Endodermal cell (in vitro differentiated cells): Measurements from ENCODE around the gene NKD1. TPM values are rescaled to one million over a fixed set of nuclear protein-coding genes. Genes with fewer than 3 reads are reported as not detected.

Experiments used
- DNase-seq: peaks from one replicate; pipeline ENCODE4 v3.0.0-alpha.2; 2017
- H3K27ac ChIP-seq: 2 replicates; pipeline ENCODE4 v1.5.1; 2013; ENCODE audit warnings: mild to moderate bottlenecking, low read depth, low read length, moderate library complexity
- H3K27me3 ChIP-seq: 2 replicates; pipeline ENCODE4 v1.6.1; 2013; ENCODE audit warnings: mild to moderate bottlenecking, low read length, moderate library complexity; ENCODE audit not compliant: insufficient read depth, control insufficient read depth, poor library complexity, severe bottlenecking
- H3K36me3 ChIP-seq: 2 replicates; pipeline ENCODE4 v1.7.0; 2013; ENCODE audit warnings: mild to moderate bottlenecking, low read length, moderate library complexity; ENCODE audit not compliant: control insufficient read depth, insufficient read depth
- H3K4me1 ChIP-seq: one replicate; pipeline ENCODE4 v1.7.0; 2013; ENCODE audit warnings: low read length; ENCODE audit not compliant: control insufficient read depth, insufficient read depth
- H3K4me3 ChIP-seq: 2 replicates; pipeline ENCODE4 v1.5.1; 2013; ENCODE audit warnings: mild to moderate bottlenecking, low read length, moderate library complexity
- H3K9ac ChIP-seq: 2 replicates; pipeline ENCODE4 v1.6.1; 2013; ENCODE audit warnings: mild to moderate bottlenecking, low read length, moderate library complexity; ENCODE audit not compliant: poor library complexity, severe bottlenecking; ENCODE audit errors: extremely low read depth
- H3K9me3 ChIP-seq: 2 replicates; pipeline ENCODE4 v1.6.1; 2013; ENCODE audit warnings: mild to moderate bottlenecking, low read length, moderate library complexity; ENCODE audit not compliant: control insufficient read depth
- H3K27ac Mint-ChIP-seq: 2 replicates; pipeline ENCODE4 v1.8.0; 2020; ENCODE audit warnings: mixed read lengths
- H3K27me3 Mint-ChIP-seq: 2 replicates; pipeline ENCODE4 v1.8.0; 2021; ENCODE audit warnings: mild to moderate bottlenecking, mixed read lengths; ENCODE audit not compliant: insufficient read depth
- H3K36me3 Mint-ChIP-seq: 2 replicates; pipeline ENCODE4 v1.8.0; 2020; ENCODE audit warnings: low read depth, mixed read lengths
- H3K4me1 Mint-ChIP-seq: 2 replicates; pipeline ENCODE4 v1.8.0; 2020; ENCODE audit warnings: mixed read lengths
- H3K4me3 Mint-ChIP-seq: 2 replicates; pipeline ENCODE4 v1.8.0; 2020; ENCODE audit warnings: mild to moderate bottlenecking, moderate library complexity, mixed read lengths
- H3K9me3 Mint-ChIP-seq: 2 replicates; pipeline ENCODE4 v1.8.0; 2020; ENCODE audit warnings: mild to moderate bottlenecking, mixed read lengths
- CTCF ChIP-seq: fragments of 200-600 bp; sonication (generic); conservative IDR thresholded peaks from 2 replicates; pipeline ENCODE4 v1.5.0; 2021; ENCODE audit warnings: antibody characterized with exemption, mild to moderate bottlenecking
- WGBS, 2 experiments: methylation state at CpG; one replicate each; pipeline versions ENCODE4 v1.1.5 to v1.1.7; 2013; ENCODE audit warnings: missing lambda C conversion rate in 2 of 2, mixed read lengths in 1 of 2; ENCODE audit not compliant: insufficient coverage in 1 of 2, insufficient read length in 1 of 2; 5-methylcytosine and 5-hydroxymethylcytosine counted together
- total RNA-seq, 2 donors: library from RNA; stranded (reverse); fragmentation: NEBNext Ultra II Directional in 1 of 2; extraction: Animal tissue kit (Norgen Biotek cat#: 25700) in 1 of 2; gene quantifications; 2 replicates in 1 of 2; 3 replicates in 1 of 2; pipeline ENCODE4 v1.2.1, GENCODE V29; 2021

NKD1 gene
- total RNA-seq, 2 donors from 2014 or later: 7.0 to 9.5 TPM

GRCh38 chr16:50588276-50588675 is 40.1 kb downstream of the NKD1 start:
- peaks cover 15% of the 10 kb centered on the region for H3K9me3 ChIP-seq
- no peaks in the 10 kb centered on the region for H3K36me3 ChIP-seq
- Mint-ChIP-seq H3K9me3 (peaks cover 4% of the 10 kb centered on the region), H3K27me3 (peaks cover 47% of the 10 kb centered on the region), H3K27ac (no peak overlapping the region), H3K36me3 (no peaks in the 10 kb centered on the region), H3K4me3 (no peak overlapping the region), H3K4me1 (peaks cover 5% of the 10 kb centered on the region)
- no peak overlapping the region for H3K27ac ChIP-seq
- no peak for TF ChIP-seq CTCF
- peaks cover 24% of the 10 kb centered on the region for H3K27me3 ChIP-seq
- H3K4me3 ChIP-seq: no peak overlapping the region
- DNase-seq: peak; percentile 81
- 60 to 78% methylated on average over 2 of the region's 2 CpGs for WGBS, 2 experiments
- H3K4me1 ChIP-seq: no peaks in the 10 kb centered on the region
- no peak overlapping the region for H3K9ac ChIP-seq

- peak overlapping the region; percentile 66 for H3K27ac Mint-ChIP-seq
- Histone ChIP-seq H3K4me1 (no peaks in the 10 kb centered on the region), H3K9ac (no peak overlapping the region), H3K9me3 (peaks cover 15% of the 10 kb centered on the region), H3K27ac (no peak overlapping the region), H3K27me3 (peaks cover 15% of the 10 kb centered on the region), H3K36me3 (no peaks in the 10 kb centered on the region), H3K4me3 (no peak overlapping the region)
- no peaks in the 10 kb centered on the region for H3K36me3 Mint-ChIP-seq
- TF ChIP-seq CTCF: no peak
- WGBS, 2 experiments: 94 to 100% methylated on average over 2 to 4 of the region's 6 CpGs
- H3K9me3 Mint-ChIP-seq: peaks cover 4% of the 10 kb centered on the region
- H3K4me1 Mint-ChIP-seq: peaks cover 7% of the 10 kb centered on the region
- DNase-seq: no peak
- H3K27me3 Mint-ChIP-seq: peaks cover 37% of the 10 kb centered on the region
- no peak overlapping the region for H3K4me3 Mint-ChIP-seq
Measured at GRCh38 chr16:50591209-50591608, 43.0 kb downstream of the NKD1 start.

DNA sequence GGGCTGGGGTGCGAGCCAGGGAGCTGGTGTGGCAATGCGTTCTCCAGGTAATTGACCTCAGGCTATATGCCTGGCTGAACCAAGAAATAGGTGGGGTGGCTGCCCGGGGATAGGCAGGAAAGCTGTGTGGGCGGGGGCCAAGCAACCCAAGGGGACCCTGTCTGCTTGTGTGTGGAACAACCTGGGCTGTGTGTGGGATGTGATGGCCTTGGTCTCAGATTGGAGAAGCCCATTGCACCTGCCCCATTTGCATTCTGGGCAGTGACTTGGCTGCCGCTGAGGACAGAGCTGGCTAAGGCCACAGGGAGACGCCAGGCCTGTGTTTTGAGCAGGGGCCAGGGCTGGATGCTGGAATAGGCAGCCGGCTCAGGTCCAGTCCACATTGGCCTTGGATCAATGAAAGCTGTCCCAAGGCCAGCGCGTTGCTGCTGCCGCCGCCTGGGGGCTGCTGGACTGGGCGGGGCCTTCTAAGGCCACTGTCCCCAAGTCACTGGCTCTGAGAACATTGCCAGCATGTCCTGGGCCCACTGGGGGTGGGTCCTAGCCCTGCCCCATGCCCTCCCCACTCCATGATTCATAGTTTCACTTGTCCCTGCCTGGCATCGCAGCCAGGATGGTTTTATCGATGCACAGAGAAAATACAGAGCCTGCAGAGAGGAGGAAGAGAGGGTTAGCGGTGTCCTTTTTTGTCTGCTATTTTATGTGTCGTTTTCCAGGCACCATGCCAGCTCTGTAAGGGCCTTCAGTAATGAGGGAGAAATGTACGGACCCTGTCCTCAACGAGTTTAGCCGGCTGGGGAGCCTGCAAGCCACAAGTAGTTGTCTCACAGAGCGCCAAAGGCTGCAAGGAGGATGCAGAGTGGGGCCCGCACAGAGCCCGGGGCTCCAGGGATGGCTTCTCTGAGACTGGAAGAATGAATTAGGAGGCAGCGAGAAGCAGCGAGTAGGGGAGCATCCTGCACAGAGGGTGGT is 43.9 kb downstream of the NKD1 start:
- H3K27me3 ChIP-seq: peaks cover 13% of the 10 kb centered on the region
- H3K4me3 ChIP-seq: no peak overlapping the region
- H3K4me1 Mint-ChIP-seq: peaks cover 16% of the 10 kb centered on the region
- no peaks in the 10 kb centered on the region for H3K36me3 Mint-ChIP-seq
- H3K27ac Mint-ChIP-seq: no peak overlapping the region
- peaks cover 4% of the 10 kb centered on the region for H3K9me3 Mint-ChIP-seq
- no peak for TF ChIP-seq CTCF
- H3K36me3 ChIP-seq: no peaks in the 10 kb centered on the region
- WGBS, 2 experiments: 88 to 93% methylated on average over 9 to 24 of the region's 24 CpGs
- no peaks in the 10 kb centered on the region for H3K4me1 ChIP-seq
- H3K9me3 ChIP-seq: peaks cover 8% of the 10 kb centered on the region
- peaks cover 28% of the 10 kb centered on the region for H3K27me3 Mint-ChIP-seq
- no peak for DNase-seq
- H3K9ac ChIP-seq: no peak overlapping the region
- no peak overlapping the region for H3K27ac ChIP-seq
- no peak overlapping the region for H3K4me3 Mint-ChIP-seq
